Neural cell (in vitro differentiated cells): ENCODE data around the gene DUOX1.

ENCODE experiments used
- EP300 ChIP-seq: fragments of 450-650 bp; conservative IDR thresholded peaks from 2 replicates; pipeline ENCODE4 v1.6.1; 2014; ENCODE audit warnings: antibody characterized with exemption, mild to moderate bottlenecking, moderate library complexity; ENCODE audit not compliant: poor library complexity, severe bottlenecking
- EZH2 ChIP-seq: fragments of 200-600, 300-800 bp; shearing (Covaris generic), sonication (generic); IDR thresholded peaks from 2 replicates; pipeline ENCODE4 v1.6.1; 2014; ENCODE audit warnings: antibody characterized with exemption, low read length, borderline replicate concordance, mild to moderate bottlenecking; ENCODE audit not compliant: insufficient read depth, poor library complexity, severe bottlenecking
- MXI1 ChIP-seq: fragments of 450-650 bp; conservative IDR thresholded peaks from 2 replicates; pipeline ENCODE4 v1.6.1; 2014; ENCODE audit warnings: antibody characterized with exemption, mild to moderate bottlenecking; ENCODE audit not compliant: poor library complexity, severe bottlenecking
- POLR2AphosphoS5 ChIP-seq: IDR thresholded peaks from 2 replicates; pipeline ENCODE4 v1.6.1; 2012
- RAD21 ChIP-seq: fragments of 450-650 bp; conservative IDR thresholded peaks from 2 replicates; pipeline ENCODE4 v1.6.1; 2014; ENCODE audit warnings: antibody characterized with exemption, mild to moderate bottlenecking, moderate library complexity
- SMC3 ChIP-seq: fragments of 450-650 bp; conservative IDR thresholded peaks from 2 replicates; pipeline ENCODE4 v1.6.1; 2014; ENCODE audit warnings: antibody characterized with exemption, mild to moderate bottlenecking, moderate library complexity; ENCODE audit not compliant: poor library complexity
- TAF1 ChIP-seq: IDR thresholded peaks from 2 replicates; pipeline ENCODE4 v1.6.1; 2012; ENCODE audit warnings: low read depth
- TF ChIP-seq, protein P1 (sequence below): fragments of 450-650 bp; IDR thresholded peaks from 2 replicates; pipeline ENCODE4 v1.5.1; 2014; ENCODE audit warnings: antibody characterized with exemption, mild to moderate bottlenecking, moderate library complexity; ENCODE audit not compliant: poor library complexity, severe bottlenecking
- TF ChIP-seq, protein P2 (sequence below): IDR thresholded peaks from 2 replicates; pipeline ENCODE4 v1.6.1; 2012; ENCODE audit warnings: borderline replicate concordance

DNA sequence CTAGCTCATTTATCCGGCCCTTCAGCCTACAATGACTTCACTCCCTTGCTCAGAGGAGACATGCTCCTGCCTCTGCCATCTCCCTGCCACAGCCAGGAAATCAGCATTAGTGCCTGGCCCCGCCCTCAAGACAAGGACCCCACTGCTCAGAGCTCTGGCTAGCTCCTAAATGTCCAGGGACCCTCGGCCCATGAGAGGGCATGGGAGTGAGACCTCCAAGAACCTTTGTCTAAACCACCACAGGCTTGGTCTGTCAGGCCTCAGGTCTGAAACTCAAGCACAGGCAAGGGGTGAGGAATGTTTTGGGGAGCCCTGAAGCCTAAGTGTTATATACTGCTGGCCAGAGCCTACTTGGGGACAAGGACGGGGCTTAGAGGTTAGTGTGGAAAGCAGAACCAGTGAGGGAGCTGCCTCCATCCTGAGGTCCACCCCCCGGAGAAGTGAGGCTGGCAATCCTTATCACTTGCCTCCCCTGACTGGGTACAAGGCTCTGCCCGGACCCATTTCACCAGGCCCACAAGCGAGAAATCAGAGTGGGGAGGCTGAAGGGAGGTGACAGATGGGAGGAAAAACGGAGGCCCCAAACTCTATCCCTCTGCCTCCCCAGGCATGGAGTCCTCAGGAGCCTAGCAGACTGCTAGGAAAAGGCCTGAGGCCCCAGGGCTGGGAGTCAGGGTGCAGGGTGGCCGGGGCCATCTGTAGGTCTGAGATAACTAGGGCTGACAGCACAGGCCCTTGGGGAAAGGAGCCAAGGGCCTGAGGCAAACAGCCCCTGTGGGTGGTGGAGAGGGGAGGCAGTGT, 39.2 kb downstream of the DUOX1 start:
- TF ChIP-seq, protein P1, sequence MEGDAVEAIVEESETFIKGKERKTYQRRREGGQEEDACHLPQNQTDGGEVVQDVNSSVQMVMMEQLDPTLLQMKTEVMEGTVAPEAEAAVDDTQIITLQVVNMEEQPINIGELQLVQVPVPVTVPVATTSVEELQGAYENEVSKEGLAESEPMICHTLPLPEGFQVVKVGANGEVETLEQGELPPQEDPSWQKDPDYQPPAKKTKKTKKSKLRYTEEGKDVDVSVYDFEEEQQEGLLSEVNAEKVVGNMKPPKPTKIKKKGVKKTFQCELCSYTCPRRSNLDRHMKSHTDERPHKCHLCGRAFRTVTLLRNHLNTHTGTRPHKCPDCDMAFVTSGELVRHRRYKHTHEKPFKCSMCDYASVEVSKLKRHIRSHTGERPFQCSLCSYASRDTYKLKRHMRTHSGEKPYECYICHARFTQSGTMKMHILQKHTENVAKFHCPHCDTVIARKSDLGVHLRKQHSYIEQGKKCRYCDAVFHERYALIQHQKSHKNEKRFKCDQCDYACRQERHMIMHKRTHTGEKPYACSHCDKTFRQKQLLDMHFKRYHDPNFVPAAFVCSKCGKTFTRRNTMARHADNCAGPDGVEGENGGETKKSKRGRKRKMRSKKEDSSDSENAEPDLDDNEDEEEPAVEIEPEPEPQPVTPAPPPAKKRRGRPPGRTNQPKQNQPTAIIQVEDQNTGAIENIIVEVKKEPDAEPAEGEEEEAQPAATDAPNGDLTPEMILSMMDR: no peak
- no peak for TF ChIP-seq SMC3
- no peak for TF ChIP-seq MXI1
- TF ChIP-seq EZH2: no peak
- TF ChIP-seq, protein P2, sequence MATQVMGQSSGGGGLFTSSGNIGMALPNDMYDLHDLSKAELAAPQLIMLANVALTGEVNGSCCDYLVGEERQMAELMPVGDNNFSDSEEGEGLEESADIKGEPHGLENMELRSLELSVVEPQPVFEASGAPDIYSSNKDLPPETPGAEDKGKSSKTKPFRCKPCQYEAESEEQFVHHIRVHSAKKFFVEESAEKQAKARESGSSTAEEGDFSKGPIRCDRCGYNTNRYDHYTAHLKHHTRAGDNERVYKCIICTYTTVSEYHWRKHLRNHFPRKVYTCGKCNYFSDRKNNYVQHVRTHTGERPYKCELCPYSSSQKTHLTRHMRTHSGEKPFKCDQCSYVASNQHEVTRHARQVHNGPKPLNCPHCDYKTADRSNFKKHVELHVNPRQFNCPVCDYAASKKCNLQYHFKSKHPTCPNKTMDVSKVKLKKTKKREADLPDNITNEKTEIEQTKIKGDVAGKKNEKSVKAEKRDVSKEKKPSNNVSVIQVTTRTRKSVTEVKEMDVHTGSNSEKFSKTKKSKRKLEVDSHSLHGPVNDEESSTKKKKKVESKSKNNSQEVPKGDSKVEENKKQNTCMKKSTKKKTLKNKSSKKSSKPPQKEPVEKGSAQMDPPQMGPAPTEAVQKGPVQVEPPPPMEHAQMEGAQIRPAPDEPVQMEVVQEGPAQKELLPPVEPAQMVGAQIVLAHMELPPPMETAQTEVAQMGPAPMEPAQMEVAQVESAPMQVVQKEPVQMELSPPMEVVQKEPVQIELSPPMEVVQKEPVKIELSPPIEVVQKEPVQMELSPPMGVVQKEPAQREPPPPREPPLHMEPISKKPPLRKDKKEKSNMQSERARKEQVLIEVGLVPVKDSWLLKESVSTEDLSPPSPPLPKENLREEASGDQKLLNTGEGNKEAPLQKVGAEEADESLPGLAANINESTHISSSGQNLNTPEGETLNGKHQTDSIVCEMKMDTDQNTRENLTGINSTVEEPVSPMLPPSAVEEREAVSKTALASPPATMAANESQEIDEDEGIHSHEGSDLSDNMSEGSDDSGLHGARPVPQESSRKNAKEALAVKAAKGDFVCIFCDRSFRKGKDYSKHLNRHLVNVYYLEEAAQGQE: no peak
- TF ChIP-seq POLR2AphosphoS5: no peak
- no peak for TF ChIP-seq TAF1
- no peak for TF ChIP-seq RAD21
- TF ChIP-seq EP300: no peak
